ENCODE measurements around the gene NCOR2. TPM values are rescaled to one million over a fixed set of nuclear protein-coding genes. Genes with fewer than 3 reads are reported as not detected.

Gene NCOR2
- total and polyA plus RNA-seq, 2 of the 4 experiments (the other 2 are of a cell fraction), result 12.9 to 40.8 TPM

- no peak overlapping the region for H3K4ac ChIP-seq (ENCODE audit: low read depth, low read length)
- TF ChIP-seq, protein P1, sequence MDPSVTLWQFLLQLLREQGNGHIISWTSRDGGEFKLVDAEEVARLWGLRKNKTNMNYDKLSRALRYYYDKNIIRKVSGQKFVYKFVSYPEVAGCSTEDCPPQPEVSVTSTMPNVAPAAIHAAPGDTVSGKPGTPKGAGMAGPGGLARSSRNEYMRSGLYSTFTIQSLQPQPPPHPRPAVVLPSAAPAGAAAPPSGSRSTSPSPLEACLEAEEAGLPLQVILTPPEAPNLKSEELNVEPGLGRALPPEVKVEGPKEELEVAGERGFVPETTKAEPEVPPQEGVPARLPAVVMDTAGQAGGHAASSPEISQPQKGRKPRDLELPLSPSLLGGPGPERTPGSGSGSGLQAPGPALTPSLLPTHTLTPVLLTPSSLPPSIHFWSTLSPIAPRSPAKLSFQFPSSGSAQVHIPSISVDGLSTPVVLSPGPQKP (IDR thresholded peaks at IDR 0.05; ENCODE audit: borderline replicate concordance, low read depth, low read length), result no peak
- no peak for TF ChIP-seq NFE2L2 (IDR thresholded peaks at IDR 0.05; ENCODE audit: low read depth, low read length)
- no peak for TF ChIP-seq BHLHE40 (IDR thresholded peaks at IDR 0.05; ENCODE audit: low read depth, low read length)
- TF ChIP-seq RAD21 (IDR thresholded peaks at IDR 0.05; ENCODE audit: low read length), result no peak
- TF ChIP-seq MAZ (IDR thresholded peaks at IDR 0.05; ENCODE audit: borderline replicate concordance, low read depth, low read length), result no peak
- TF ChIP-seq POLR2A (IDR thresholded peaks at IDR 0.05; ENCODE audit: low read depth, low read length), result no peak
- no peak for TF ChIP-seq MXI1 (IDR thresholded peaks at IDR 0.05; ENCODE audit: borderline replicate concordance, low read depth, low read length)
- TF ChIP-seq CTCF (conservative IDR thresholded peaks at IDR 0.05; ENCODE audit: low read depth, low read length), result no peak
- TF ChIP-seq MAFK (IDR thresholded peaks at IDR 0.05; ENCODE audit: low read depth, low read length), result no peak
- TF ChIP-seq, protein P2, sequence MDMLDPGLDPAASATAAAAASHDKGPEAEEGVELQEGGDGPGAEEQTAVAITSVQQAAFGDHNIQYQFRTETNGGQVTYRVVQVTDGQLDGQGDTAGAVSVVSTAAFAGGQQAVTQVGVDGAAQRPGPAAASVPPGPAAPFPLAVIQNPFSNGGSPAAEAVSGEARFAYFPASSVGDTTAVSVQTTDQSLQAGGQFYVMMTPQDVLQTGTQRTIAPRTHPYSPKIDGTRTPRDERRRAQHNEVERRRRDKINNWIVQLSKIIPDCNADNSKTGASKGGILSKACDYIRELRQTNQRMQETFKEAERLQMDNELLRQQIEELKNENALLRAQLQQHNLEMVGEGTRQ (IDR thresholded peaks at IDR 0.05; ENCODE audit: low read depth, low read length), result no peak
- no peak for TF ChIP-seq RFX5 (IDR thresholded peaks at IDR 0.05; ENCODE audit: low read depth, low read length)
- TF ChIP-seq CEBPB (IDR thresholded peaks at IDR 0.05; ENCODE audit: low read depth, low read length), result no peak
- no peak for TF ChIP-seq FOS (IDR thresholded peaks at IDR 0.05; ENCODE audit: low read depth, low read length)
- H3K4me1 ChIP-seq (ENCODE audit: control insufficient read depth, insufficient read depth, low read length), result no peaks in the 10 kb centered on the region
- no peak overlapping the region for H3K27ac ChIP-seq (ENCODE audit: insufficient read depth, low read length)
- H2AFZ ChIP-seq (replicated peaks; ENCODE audit: low read length, poor library complexity), result no peak overlapping the region
- peaks cover 13% of the 10 kb centered on the region for H3K9me3 ChIP-seq (ENCODE audit: control insufficient read depth, insufficient read depth, low read length)
- in situ Hi-C loops (cut with MboI; ENCODE audit: low sequenced_read_pairs), result no loop called here
- ChIA-PET CTCF (no interaction called here), POLR2A (ENCODE audit: unreplicated experiment) (no interaction called here)
- no peaks in the 10 kb centered on the region for H3K36me3 ChIP-seq (ENCODE audit: control insufficient read depth, insufficient read depth, low read length)
- dilution Hi-C loops (cut with HindIII; ENCODE audit: low sequenced_read_pairs, unreplicated experiment), result no loop called here
- H2BK20ac ChIP-seq (ENCODE audit: low read depth, low read length), result no peak overlapping the region
- no peak overlapping the region for H3K56ac ChIP-seq (ENCODE audit: extremely low read depth, insufficient read depth, low read length)
- H4K5ac ChIP-seq (ENCODE audit: low read depth, low read length), result no peak overlapping the region
- no peaks in the 10 kb centered on the region for H3K9me1 ChIP-seq (ENCODE audit: insufficient read depth, low read length)
- DNase-seq, result no peak
- H2BK5ac ChIP-seq (ENCODE audit: low read depth, low read length, poor library complexity, severe bottlenecking), result no peak overlapping the region
- no peak overlapping the region for H3K14ac ChIP-seq (replicated peaks; ENCODE audit: low read depth, low read length)
- intact Hi-C loops (cut with micrococcal nuclease), result no loop called here
- WGBS, 2 experiments (ENCODE audit: extremely low coverage in 2 of 2, insufficient read length in 1 of 2), result no CpG with 5 or more reads among the region's 5 CpGs
- no peak overlapping the region for H3K18ac ChIP-seq (ENCODE audit: low read depth, low read length)
- no peak overlapping the region for H2BK120ac ChIP-seq (ENCODE audit: low read depth, low read length)
- BruUV-seq (replicated peaks), result no TSS peak
- H2AK9ac ChIP-seq (replicated peaks; ENCODE audit: low read depth, low read length, poor library complexity), result no peak overlapping the region
- H3K9ac ChIP-seq (ENCODE audit: low read depth, low read length), result no peak overlapping the region
- no peak overlapping the region for H3K4me2 ChIP-seq (ENCODE audit: low read depth, low read length)
- no peak for ATAC-seq (ENCODE audit: low read depth)
- H4K91ac ChIP-seq (ENCODE audit: insufficient read depth, low read depth, low read length), result no peak overlapping the region
- no peaks in the 10 kb centered on the region for H3K27me3 ChIP-seq (ENCODE audit: control insufficient read depth, insufficient read depth, low read length)
- H4K20me1 ChIP-seq (ENCODE audit: insufficient read depth, low read length), result no peaks in the 10 kb centered on the region
- no peak overlapping the region for H2AK5ac ChIP-seq (ENCODE audit: low read depth, low read length)
- no peak overlapping the region for H3K23ac ChIP-seq (ENCODE audit: low read depth, low read length)
- H4K8ac ChIP-seq (ENCODE audit: low read depth in 2 of 2, low read length in 2 of 2), result no peak overlapping the region
- no peak overlapping the region for H3K4me3 ChIP-seq (ENCODE audit: insufficient read depth, low read depth, low read length)
- no peak overlapping the region for H2BK15ac ChIP-seq (ENCODE audit: low read depth, low read length)
- H3K79me1 ChIP-seq (ENCODE audit: low read depth in 1 of 2, low read length in 2 of 2), result no peaks in the 10 kb centered on the region
Measured at GRCh38 chr12:124579921-124580517, 12.6 kb upstream of the NCOR2 start.

Data from IMR-90 (cell line).